A673 (cell line): ENCODE measurements around the gene ABCA2. TPM values are rescaled to one million over a fixed set of nuclear protein-coding genes. Genes with fewer than 3 reads are reported as not detected.

Source experiments
- BruUV-seq: library from RNA; stranded (reverse); fragments of 400-500 nt; replicated peaks from 2 replicates; lab custom pipeline; 2021; lab: Mats Ljungman, UMichigan
- CTCF ChIA-PET: fragments of 300-600 bp; sonication (Branson Sonifier 250); formaldehyde crosslinking; loops from one replicate; lab custom pipeline; 2022; ENCODE audit warnings: antibody characterized with exemption; lab: Charles Lee
- POLR2A ChIA-PET: fragments of 300-600 bp; sonication (Branson Sonifier 250); formaldehyde crosslinking; loops from one replicate; lab custom pipeline; 2022; ENCODE audit warnings: antibody characterized with exemption; ENCODE audit not compliant: low non-redundant PET; lab: Charles Lee
- DNase-seq: peaks from one replicate; pipeline ENCODE4 v3.0.0-alpha.2; 2015; ENCODE audit warnings: low spot score
- H3K27ac ChIP-seq: fragments of 200-600 bp; sonication (generic); 2 replicates; pipeline ENCODE4 v1.5.1; 2016; ENCODE audit warnings: mixed run types, low read depth, mild to moderate bottlenecking, mixed read lengths, antibody characterized with exemption, low read length; ENCODE audit not compliant: poor library complexity, severe bottlenecking
- H3K27me3 ChIP-seq: fragments of 200-600 bp; sonication (generic); replicated peaks from 2 replicates; pipeline ENCODE4 v1.6.1; 2017; ENCODE audit warnings: mixed run types, low read depth, mild to moderate bottlenecking, mixed read lengths, antibody characterized with exemption, low read length; ENCODE audit not compliant: insufficient read depth, poor library complexity
- H3K36me3 ChIP-seq: fragments of 200-600 bp; sonication (generic); 2 replicates; pipeline ENCODE4 v1.6.1; 2016; ENCODE audit warnings: mixed run types, mild to moderate bottlenecking, mixed read lengths, antibody characterized with exemption, low read length; ENCODE audit not compliant: insufficient read depth, poor library complexity, severe bottlenecking
- H3K4me1 ChIP-seq: fragments of 200-600 bp; sonication (generic); 2 replicates; pipeline ENCODE4 v1.6.1; 2017; ENCODE audit warnings: mixed run types, mild to moderate bottlenecking, mixed read lengths, antibody characterized with exemption, low read length; ENCODE audit not compliant: insufficient read depth, poor library complexity, severe bottlenecking
- H3K4me3 ChIP-seq: fragments of 200-600 bp; sonication (generic); 2 replicates; pipeline ENCODE4 v1.5.1; 2016; ENCODE audit warnings: low read depth, mixed run types, mild to moderate bottlenecking, mixed read lengths, low read length; ENCODE audit not compliant: poor library complexity, severe bottlenecking
- H3K9me3 ChIP-seq: fragments of 200-600 bp; sonication (generic); 2 replicates; pipeline ENCODE4 v1.6.1; 2016; ENCODE audit warnings: mixed run types, low read depth, mild to moderate bottlenecking, mixed read lengths, antibody characterized with exemption, low read length; ENCODE audit not compliant: poor library complexity, severe bottlenecking
- CTCF ChIP-seq: fragments of 300-800, 200-600 bp; sonication (generic); conservative IDR thresholded peaks from 2 replicates; pipeline ENCODE4 v1.5.1; 2017; ENCODE audit warnings: low read depth, mild to moderate bottlenecking, antibody characterized with exemption, low read length, moderate library complexity, mixed read lengths
- EZH2 ChIP-seq: fragments of 200-600 bp; sonication (generic); IDR thresholded peaks from 2 replicates; pipeline ENCODE4 v1.6.1; 2017; ENCODE audit warnings: borderline replicate concordance, low read depth, mild to moderate bottlenecking, mixed read lengths, antibody characterized with exemption, low read length; ENCODE audit not compliant: poor library complexity, severe bottlenecking
- intact Hi-C: fragments of 100-400 bp; cut with micrococcal nuclease; formaldehyde crosslinking; loops from one replicate; pipeline ENCODE4 v1.10.0; 2022; ENCODE audit not compliant: unreplicated experiment
- total RNA-seq: library from RNA; stranded (reverse); gene quantifications from 2 replicates; pipeline ENCODE4 v1.2.3, GENCODE V29; 2021

The ABCA2 gene
- total RNA-seq, 1 experiment from 2014 or later = 27.8 TPM

DNA sequence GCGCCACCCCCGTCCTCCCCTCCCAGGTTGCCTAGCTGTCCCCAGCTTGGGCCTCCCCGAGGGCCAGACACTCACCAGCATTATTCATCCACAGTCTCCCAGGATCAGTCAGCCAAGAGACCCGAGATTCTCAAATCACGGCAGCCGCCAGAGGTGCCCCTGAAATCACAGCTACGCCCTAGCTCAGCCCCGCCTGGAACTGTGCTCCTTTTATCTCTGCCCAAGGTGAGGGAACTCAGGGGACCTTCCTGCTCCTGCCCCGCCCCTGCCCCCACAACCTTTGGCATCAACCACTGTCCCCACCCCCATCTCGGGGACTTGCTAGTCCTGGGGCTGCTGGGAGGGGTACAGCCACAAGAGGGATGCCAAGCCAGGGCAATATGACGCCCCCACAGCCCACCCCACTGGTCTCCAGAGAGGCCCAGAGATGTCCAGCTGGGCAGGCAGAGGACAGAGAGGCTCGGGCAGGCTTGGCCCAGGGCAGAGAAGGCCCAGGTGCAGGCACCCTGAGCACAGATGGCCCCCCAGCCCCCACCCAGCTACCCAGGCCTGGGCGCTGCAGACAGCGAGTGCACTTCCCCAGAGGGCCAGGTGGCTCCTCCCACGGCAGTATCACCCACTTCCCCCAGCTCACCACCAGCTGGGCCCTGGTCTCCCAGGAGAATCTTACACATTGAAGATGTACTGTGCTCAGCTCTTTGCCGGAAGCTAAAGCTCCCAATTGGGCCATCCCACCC is 4.0 kb upstream of the ABCA2 start, which contains the start of gene FUT7:
FUT7 (minus strand) TSS at position 185 of the 737 bp plus-strand sequence; CDS start at position 88, 97 bp downstream.
- Histone ChIP-seq H3K4me1 (peaks cover 19% of the 10 kb centered on the region), H3K4me3 (no peak within 1 kb of the TSS), H3K27ac (no peak within 1 kb of the TSS), H3K27me3 (no peaks in the 10 kb centered on the region), H3K36me3 (no peaks in the 10 kb centered on the region), H3K9me3 (no peaks in the 10 kb centered on the region)
- DNase-seq = no peak
- BruUV-seq = no TSS peak
- ChIA-PET CTCF (interaction anchor here (0.6 to 0.8 kb wide), 2 partner anchors 33 to 35 kb away, joined by 3 to 4 read pairs; no protein-coding TSS in a partner anchor), POLR2A (no interaction called here)
- intact Hi-C loops = no loop called here
- TF ChIP-seq CTCF (no peak), EZH2 (no peak)

DNA sequence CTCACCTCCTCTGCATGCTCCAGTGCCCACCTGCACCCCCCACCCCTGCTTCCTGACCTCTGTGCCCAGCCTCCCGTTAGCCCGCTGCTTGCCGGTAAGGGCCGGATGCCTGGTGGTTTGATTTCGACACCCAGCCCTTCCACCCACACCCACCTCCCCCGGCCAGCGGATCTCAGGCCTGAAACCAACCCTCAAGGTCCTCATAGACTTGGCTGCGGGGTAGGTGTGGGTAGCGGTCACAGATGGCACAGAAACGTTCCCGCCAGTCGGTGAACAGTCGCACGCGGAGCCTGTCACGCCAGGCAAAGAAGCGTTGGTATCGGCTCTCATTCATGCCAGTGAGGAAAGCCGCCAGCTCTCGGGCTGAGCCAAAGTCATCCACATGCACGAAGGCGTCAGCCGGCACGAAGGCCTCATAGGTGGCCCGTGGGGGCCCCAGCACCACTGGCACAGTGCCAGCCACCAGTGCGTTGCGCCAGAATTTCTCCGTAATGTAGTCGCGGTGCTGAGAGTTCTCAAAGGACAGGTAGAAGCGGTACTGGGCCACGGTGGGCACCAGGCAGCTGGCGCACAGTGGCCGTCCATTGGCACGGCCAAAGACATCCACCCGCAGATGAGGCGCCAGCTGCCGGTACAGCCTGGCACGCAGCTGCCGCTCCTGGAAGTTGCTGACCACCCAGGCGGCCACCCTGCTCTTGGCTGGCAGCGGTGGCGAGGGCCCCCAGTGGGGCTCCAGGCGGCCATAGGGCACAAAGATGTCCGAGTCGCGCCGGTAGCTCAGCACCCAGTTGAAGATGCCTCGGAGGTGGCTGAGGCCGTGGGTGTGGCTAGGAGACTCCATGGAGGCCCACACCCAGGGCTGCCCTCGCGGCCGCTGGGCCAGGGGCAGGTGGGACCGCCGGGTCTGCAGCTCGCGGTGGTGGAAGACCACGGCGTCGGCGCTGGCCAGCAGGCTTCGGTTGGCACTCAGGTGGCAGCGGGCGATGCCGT is 2.8 kb upstream of the ABCA2 start:
- POLR2A ChIA-PET = no interaction called here
- no peak for DNase-seq
- peaks cover 19% of the 10 kb centered on the region for H3K4me1 ChIP-seq
- no peak overlapping the region for H3K4me3 ChIP-seq
- CTCF ChIA-PET = interaction anchor here (1.6 kb wide), 1 partner anchor 158 kb away, joined by 3 read pairs; no protein-coding TSS in a partner anchor
- no peaks in the 10 kb centered on the region for H3K9me3 ChIP-seq
- H3K27me3 ChIP-seq = no peaks in the 10 kb centered on the region
- no peak overlapping the region for H3K27ac ChIP-seq
- no peak for TF ChIP-seq EZH2
- no peak for TF ChIP-seq CTCF
- intact Hi-C loops = no loop called here
- BruUV-seq = no TSS peak
- H3K36me3 ChIP-seq = no peaks in the 10 kb centered on the region

GRCh38 chr9:137030006-137030405 is 2.0 kb upstream of the ABCA2 start:
- no peak for DNase-seq
- TF ChIP-seq EZH2 (no peak), CTCF (no peak)
- BruUV-seq = no TSS peak
- Histone ChIP-seq H3K27me3 (no peaks in the 10 kb centered on the region), H3K9me3 (no peaks in the 10 kb centered on the region), H3K4me1 (peaks cover 17% of the 10 kb centered on the region), H3K36me3 (no peaks in the 10 kb centered on the region), H3K27ac (no peak overlapping the region), H3K4me3 (no peak overlapping the region)
- ChIA-PET POLR2A (interaction anchor here (0.5 kb wide), 1 partner anchor 207 kb away, joined by 3 read pairs; no protein-coding TSS in a partner anchor), CTCF (interaction anchor here (0.5 to 1.6 kb wide), 10 partner anchors 19 to 239 kb away, joined by 3 to 9 read pairs (median 4); partner anchors contain the start of genes PAXX, SAPCD2, TMEM141 and TRAF2)
- intact Hi-C loops = no loop called here
